C4-2B (cell line): ENCODE data around the gene MTFR2.

ENCODE experiments used
- H3K27ac ChIP-seq: fragments of 450-650 bp; 2 replicates; pipeline ENCODE4 v1.5.1; 2017
- CTCF ChIP-seq: fragments of 450-650 bp; conservative IDR thresholded peaks from 2 replicates; pipeline ENCODE4 v1.5.1; 2017; ENCODE audit warnings: mild to moderate bottlenecking
- ZFX ChIP-seq: fragments of 450-650 bp; IDR thresholded peaks from 2 replicates; pipeline ENCODE4 v1.6.1; 2017

The MTFR2 gene

GRCh38 chr6:136284909-136285308, 34.8 kb upstream of the MTFR2 start:
- no peak overlapping the region for H3K27ac ChIP-seq
- TF ChIP-seq CTCF = no peak
- no peak for TF ChIP-seq ZFX

GRCh38 chr6:136282906-136283305, 32.8 kb upstream of the MTFR2 start:
- TF ChIP-seq CTCF (no peak), ZFX (no peak)
- H3K27ac ChIP-seq = no peak overlapping the region

GRCh38 chr6:136280032-136280609, 30.0 kb upstream of the MTFR2 start:
- TF ChIP-seq CTCF (no peak), ZFX (no peak)

GRCh38 chr6:136274062-136274461, 24.0 kb upstream of the MTFR2 start:
- H3K27ac ChIP-seq = no peak overlapping the region
- TF ChIP-seq CTCF = no peak
- TF ChIP-seq ZFX = no peak

More at GRCh38 chr6:136280032-136280609, 30.0 kb upstream of the MTFR2 start:
- H3K27ac ChIP-seq = no peak overlapping the region

GRCh38 chr6:136265101-136265500, 15.0 kb upstream of the MTFR2 start:
- TF ChIP-seq CTCF (no peak), ZFX (no peak)
- no peak overlapping the region for H3K27ac ChIP-seq

GRCh38 chr6:136262940-136263339, 12.8 kb upstream of the MTFR2 start:
- H3K27ac ChIP-seq = no peak overlapping the region
- TF ChIP-seq ZFX = no peak
- TF ChIP-seq CTCF = no peak

GRCh38 chr6:136254851-136255466, 4.8 kb upstream of the MTFR2 start:
- H3K27ac ChIP-seq = no peak overlapping the region
- TF ChIP-seq ZFX (no peak), CTCF (no peak)
